Activated CD8-positive, alpha-beta memory T cell treated with anti-CD3 and anti-CD28 coated beads for 4 hours (primary cell): Measurements from ENCODE around the gene SLC13A3.

Source experiments
- DNase-seq, 2 donors: peaks; one replicate each; pipeline ENCODE4 v3.0.0-alpha.2; 2020; ENCODE audit warnings: low read depth in 2 of 2

SLC13A3 gene

GRCh38 chr20:46605978-46606816 is 45.1 kb downstream of the SLC13A3 start:
- no peak for DNase-seq

- no peak for DNase-seq
Measured at GRCh38 chr20:46605181-46605580, 46.1 kb downstream of the SLC13A3 start.

- DNase-seq: no peak
Measured at GRCh38 chr20:46604551-46605133, 46.6 kb downstream of the SLC13A3 start.

GRCh38 chr20:46602429-46602828 is 48.8 kb downstream of the SLC13A3 start:
- no peak for DNase-seq

- no peak for DNase-seq
Measured at GRCh38 chr20:46601603-46602122, 49.6 kb downstream of the SLC13A3 start.

GRCh38 chr20:46600286-46600752 is 50.9 kb downstream of the SLC13A3 start:
- DNase-seq: no peak

GRCh38 chr20:46599227-46599987 is 51.9 kb downstream of the SLC13A3 start:
- DNase-seq: no peak

GRCh38 chr20:46595933-46596332 is 55.3 kb downstream of the SLC13A3 start:
- DNase-seq: no peak

- no peak for DNase-seq
Measured at GRCh38 chr20:46594725-46595124, 56.5 kb downstream of the SLC13A3 start.

- no peak for DNase-seq
Measured at GRCh38 chr20:46592580-46593362, 58.5 kb downstream of the SLC13A3 start.

- DNase-seq: no peak
Measured at GRCh38 chr20:46590443-46590842, 60.8 kb downstream of the SLC13A3 start.

GRCh38 chr20:46588532-46589511 is 62.4 kb downstream of the SLC13A3 start:
- DNase-seq: no peak

- DNase-seq: no peak
Measured at GRCh38 chr20:46587986-46588385, 63.3 kb downstream of the SLC13A3 start.

GRCh38 chr20:46586724-46587123 is 64.5 kb downstream of the SLC13A3 start:
- DNase-seq: no peak

- DNase-seq: no peak
Measured at GRCh38 chr20:46584508-46584907, 66.8 kb downstream of the SLC13A3 start.

- DNase-seq: no peak
Measured at GRCh38 chr20:46583411-46584214, 67.6 kb downstream of the SLC13A3 start.

GRCh38 chr20:46582648-46583047 is 68.6 kb downstream of the SLC13A3 start:
- DNase-seq: no peak

- no peak for DNase-seq
Measured at GRCh38 chr20:46581391-46581790, 69.9 kb downstream of the SLC13A3 start.

GRCh38 chr20:46580613-46581205 is 70.5 kb downstream of the SLC13A3 start:
- no peak for DNase-seq
